ENCODE data around the gene TTC39B. TPM values are rescaled to one million over a fixed set of nuclear protein-coding genes. Genes with fewer than 3 reads are reported as not detected.

Gene TTC39B
- total RNA-seq, 1 donor from 2014 or later = 3.1 TPM

DNA sequence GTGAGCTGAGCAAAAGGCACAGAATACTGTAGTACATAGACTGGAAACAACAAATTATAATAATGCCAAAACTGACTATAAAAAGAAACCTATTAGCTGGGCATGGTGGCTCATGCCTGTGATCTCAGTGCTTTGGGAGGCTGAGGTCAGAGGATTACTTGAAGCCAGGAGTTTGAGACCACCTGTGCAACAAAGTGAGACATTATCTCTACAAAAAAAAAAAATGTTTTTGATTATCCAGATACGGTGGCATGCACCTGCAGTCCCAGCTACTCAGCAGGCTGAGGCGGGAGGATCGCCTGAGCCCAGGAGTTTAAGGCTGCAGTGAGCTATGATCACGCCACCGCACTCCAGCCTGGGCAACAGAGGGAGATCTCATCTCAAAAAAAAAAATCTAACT lies 175.9 kb downstream of the TTC39B start:
- peaks cover 4% of the 10 kb centered on the region for H3K4me1 Mint-ChIP-seq (ENCODE audit: low read depth, unreplicated experiment)
- H3K27me3 Mint-ChIP-seq (ENCODE audit: unreplicated experiment) = peaks cover 7% of the 10 kb centered on the region
- no peak overlapping the region for H3K27ac Mint-ChIP-seq (ENCODE audit: unreplicated experiment)
- DNase-seq = no peak
- peaks cover 9% of the 10 kb centered on the region for H3K36me3 Mint-ChIP-seq (ENCODE audit: unreplicated experiment)
- peaks cover 6% of the 10 kb centered on the region for H3K9me3 Mint-ChIP-seq (ENCODE audit: unreplicated experiment)
- H3K4me3 Mint-ChIP-seq (ENCODE audit: unreplicated experiment) = no peak overlapping the region
- TF ChIP-seq, protein P1, sequence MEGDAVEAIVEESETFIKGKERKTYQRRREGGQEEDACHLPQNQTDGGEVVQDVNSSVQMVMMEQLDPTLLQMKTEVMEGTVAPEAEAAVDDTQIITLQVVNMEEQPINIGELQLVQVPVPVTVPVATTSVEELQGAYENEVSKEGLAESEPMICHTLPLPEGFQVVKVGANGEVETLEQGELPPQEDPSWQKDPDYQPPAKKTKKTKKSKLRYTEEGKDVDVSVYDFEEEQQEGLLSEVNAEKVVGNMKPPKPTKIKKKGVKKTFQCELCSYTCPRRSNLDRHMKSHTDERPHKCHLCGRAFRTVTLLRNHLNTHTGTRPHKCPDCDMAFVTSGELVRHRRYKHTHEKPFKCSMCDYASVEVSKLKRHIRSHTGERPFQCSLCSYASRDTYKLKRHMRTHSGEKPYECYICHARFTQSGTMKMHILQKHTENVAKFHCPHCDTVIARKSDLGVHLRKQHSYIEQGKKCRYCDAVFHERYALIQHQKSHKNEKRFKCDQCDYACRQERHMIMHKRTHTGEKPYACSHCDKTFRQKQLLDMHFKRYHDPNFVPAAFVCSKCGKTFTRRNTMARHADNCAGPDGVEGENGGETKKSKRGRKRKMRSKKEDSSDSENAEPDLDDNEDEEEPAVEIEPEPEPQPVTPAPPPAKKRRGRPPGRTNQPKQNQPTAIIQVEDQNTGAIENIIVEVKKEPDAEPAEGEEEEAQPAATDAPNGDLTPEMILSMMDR (IDR thresholded peaks at IDR 0.05; ENCODE audit: partially characterized antibody, unreplicated experiment) = no peak

DNA sequence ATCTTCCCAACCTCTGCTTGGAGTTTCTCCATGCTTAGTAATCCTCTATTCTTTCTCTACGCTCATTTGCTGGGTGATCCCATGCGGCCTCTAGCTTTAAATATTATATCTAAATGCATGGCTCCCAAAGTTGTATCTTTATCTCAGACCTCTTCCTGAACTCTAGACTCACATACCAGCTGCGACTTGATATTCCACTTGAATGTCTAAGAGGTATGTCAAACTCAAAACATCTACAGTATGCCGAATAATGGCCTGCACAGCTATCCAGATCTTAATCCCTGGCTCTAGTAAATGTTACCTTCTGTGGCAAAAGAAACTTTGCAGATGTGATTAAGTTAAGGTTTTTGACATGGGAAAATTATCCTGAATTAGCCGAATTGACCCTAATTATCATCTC lies 179.2 kb downstream of the TTC39B start:
- H3K36me3 Mint-ChIP-seq (ENCODE audit: unreplicated experiment) = peaks cover 9% of the 10 kb centered on the region
- no peak overlapping the region for H3K27ac Mint-ChIP-seq (ENCODE audit: unreplicated experiment)
- peaks cover 7% of the 10 kb centered on the region for H3K27me3 Mint-ChIP-seq (ENCODE audit: unreplicated experiment)
- TF ChIP-seq, protein P1 (IDR thresholded peaks at IDR 0.05; ENCODE audit: partially characterized antibody, unreplicated experiment) = no peak
- no peaks in the 10 kb centered on the region for H3K4me1 Mint-ChIP-seq (ENCODE audit: low read depth, unreplicated experiment)
- H3K4me3 Mint-ChIP-seq (ENCODE audit: unreplicated experiment) = no peak overlapping the region
- no peak for DNase-seq
- peaks cover 4% of the 10 kb centered on the region for H3K9me3 Mint-ChIP-seq (ENCODE audit: unreplicated experiment)

DNA sequence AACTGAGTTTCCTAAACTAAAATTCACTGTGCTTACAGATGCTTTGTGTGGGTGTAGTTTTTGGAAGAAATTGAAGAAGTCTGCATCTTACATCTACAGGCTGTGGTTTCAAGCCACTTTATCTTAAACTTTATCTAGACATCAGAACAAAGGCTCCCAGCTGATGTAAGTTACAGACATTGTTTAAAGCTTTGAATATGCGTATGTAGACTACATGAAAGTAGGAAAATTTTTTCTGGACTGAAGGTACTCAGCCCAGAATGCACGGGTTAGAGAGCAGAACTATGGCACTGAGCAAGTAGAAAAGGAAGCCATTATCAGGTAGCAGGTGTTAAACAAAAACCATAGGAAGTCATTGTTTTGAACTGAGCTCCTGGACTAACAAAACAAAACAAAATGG lies 185.4 kb downstream of the TTC39B start:
- TF ChIP-seq, protein P1 (IDR thresholded peaks at IDR 0.05; ENCODE audit: partially characterized antibody, unreplicated experiment) = no peak
- H3K27me3 Mint-ChIP-seq (ENCODE audit: unreplicated experiment) = peaks cover 4% of the 10 kb centered on the region
- H3K36me3 Mint-ChIP-seq (ENCODE audit: unreplicated experiment) = peaks cover 3% of the 10 kb centered on the region
- H3K4me1 Mint-ChIP-seq (ENCODE audit: low read depth, unreplicated experiment) = no peaks in the 10 kb centered on the region
- no peak overlapping the region for H3K4me3 Mint-ChIP-seq (ENCODE audit: unreplicated experiment)
- no peak for DNase-seq
- H3K9me3 Mint-ChIP-seq (ENCODE audit: unreplicated experiment) = peaks cover 3% of the 10 kb centered on the region
- H3K27ac Mint-ChIP-seq (ENCODE audit: unreplicated experiment) = no peak overlapping the region

DNA sequence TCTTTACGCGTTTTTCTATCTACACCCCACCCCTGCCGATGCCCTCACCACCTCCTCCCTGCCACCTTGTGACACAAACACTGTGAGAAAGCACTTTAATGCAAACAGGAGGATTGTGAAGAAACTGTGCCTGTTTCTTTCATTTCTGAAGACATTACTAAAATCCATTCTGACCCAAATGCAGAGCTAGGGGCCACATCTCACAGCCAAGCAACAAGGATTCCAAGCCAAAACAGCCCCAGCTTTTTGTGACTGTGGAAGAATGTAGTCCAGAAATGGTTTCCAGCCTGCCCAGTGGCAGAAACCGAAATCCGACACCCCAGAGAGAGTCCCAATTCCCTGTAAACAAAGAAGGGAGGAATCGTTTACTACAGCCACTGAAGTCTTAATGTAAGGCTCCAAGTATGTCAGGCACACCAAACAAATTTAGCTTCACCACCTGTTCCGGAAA lies 190.9 kb downstream of the TTC39B start:
- TF ChIP-seq, protein P1 (IDR thresholded peaks at IDR 0.05; ENCODE audit: partially characterized antibody, unreplicated experiment) = no peak
- Mint-ChIP-seq H3K9me3 (ENCODE audit: unreplicated experiment) (no peaks in the 10 kb centered on the region), H3K4me3 (ENCODE audit: unreplicated experiment) (no peak overlapping the region), H3K4me1 (ENCODE audit: low read depth, unreplicated experiment) (no peaks in the 10 kb centered on the region), H3K36me3 (ENCODE audit: unreplicated experiment) (no peaks in the 10 kb centered on the region), H3K27me3 (ENCODE audit: unreplicated experiment) (no peaks in the 10 kb centered on the region), H3K27ac (ENCODE audit: unreplicated experiment) (no peak overlapping the region)
- no peak for DNase-seq

DNA sequence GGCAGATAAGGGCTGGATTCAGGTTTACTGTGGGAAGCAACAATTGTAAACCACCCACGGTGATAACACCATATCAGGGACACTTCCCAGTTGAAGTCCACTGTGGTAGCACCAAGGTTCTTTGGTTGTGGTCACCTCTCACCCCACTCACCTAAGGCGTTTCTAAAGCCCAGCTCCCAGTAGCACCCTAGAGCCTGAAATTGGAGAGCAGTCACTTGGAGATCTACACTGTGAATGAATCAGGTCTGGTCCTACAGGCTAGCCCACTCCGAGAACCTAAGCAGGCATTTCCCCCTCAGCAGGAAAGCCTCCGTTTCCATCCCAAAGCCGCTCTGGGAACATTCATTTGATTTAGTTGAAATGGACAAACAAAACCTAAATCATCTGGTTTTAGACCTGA lies 191.3 kb downstream of the TTC39B start:
- no peak overlapping the region for H3K27ac Mint-ChIP-seq (ENCODE audit: unreplicated experiment)
- no peaks in the 10 kb centered on the region for H3K36me3 Mint-ChIP-seq (ENCODE audit: unreplicated experiment)
- TF ChIP-seq, protein P1 (IDR thresholded peaks at IDR 0.05; ENCODE audit: partially characterized antibody, unreplicated experiment) = no peak

More for the DNA sequence above, 191.3 kb downstream of the TTC39B start:
- H3K27me3 Mint-ChIP-seq (ENCODE audit: unreplicated experiment) = no peaks in the 10 kb centered on the region
- H3K9me3 Mint-ChIP-seq (ENCODE audit: unreplicated experiment) = no peaks in the 10 kb centered on the region
- no peak for DNase-seq
- no peak overlapping the region for H3K4me3 Mint-ChIP-seq (ENCODE audit: unreplicated experiment)
- no peaks in the 10 kb centered on the region for H3K4me1 Mint-ChIP-seq (ENCODE audit: low read depth, unreplicated experiment)

Measured in glutamatergic neuron (in vitro differentiated cells).